HG02870 (cell line): Measurements from ENCODE around the gene PTPRN2.
"Not testable (repeated sequence)": the region's sequence is repeated elsewhere in the genome, so short reads cannot be mapped to it uniquely, and the experiment has no call there.

Experiments used
- ATAC-seq: cut with Tn5 transposase; IDR thresholded peaks from one replicate; pipeline ENCODE4 v1.9.1; 2021; ENCODE audit warnings: mild to moderate bottlenecking, moderate library complexity; ENCODE audit not compliant: unreplicated experiment

The PTPRN2 gene

GRCh38 chr7:157739031-157739430, 848.6 kb downstream of the PTPRN2 start:
- ATAC-seq = no peak

GRCh38 chr7:157738066-157738460, 849.6 kb downstream of the PTPRN2 start:
- ATAC-seq = no peak

DNA sequence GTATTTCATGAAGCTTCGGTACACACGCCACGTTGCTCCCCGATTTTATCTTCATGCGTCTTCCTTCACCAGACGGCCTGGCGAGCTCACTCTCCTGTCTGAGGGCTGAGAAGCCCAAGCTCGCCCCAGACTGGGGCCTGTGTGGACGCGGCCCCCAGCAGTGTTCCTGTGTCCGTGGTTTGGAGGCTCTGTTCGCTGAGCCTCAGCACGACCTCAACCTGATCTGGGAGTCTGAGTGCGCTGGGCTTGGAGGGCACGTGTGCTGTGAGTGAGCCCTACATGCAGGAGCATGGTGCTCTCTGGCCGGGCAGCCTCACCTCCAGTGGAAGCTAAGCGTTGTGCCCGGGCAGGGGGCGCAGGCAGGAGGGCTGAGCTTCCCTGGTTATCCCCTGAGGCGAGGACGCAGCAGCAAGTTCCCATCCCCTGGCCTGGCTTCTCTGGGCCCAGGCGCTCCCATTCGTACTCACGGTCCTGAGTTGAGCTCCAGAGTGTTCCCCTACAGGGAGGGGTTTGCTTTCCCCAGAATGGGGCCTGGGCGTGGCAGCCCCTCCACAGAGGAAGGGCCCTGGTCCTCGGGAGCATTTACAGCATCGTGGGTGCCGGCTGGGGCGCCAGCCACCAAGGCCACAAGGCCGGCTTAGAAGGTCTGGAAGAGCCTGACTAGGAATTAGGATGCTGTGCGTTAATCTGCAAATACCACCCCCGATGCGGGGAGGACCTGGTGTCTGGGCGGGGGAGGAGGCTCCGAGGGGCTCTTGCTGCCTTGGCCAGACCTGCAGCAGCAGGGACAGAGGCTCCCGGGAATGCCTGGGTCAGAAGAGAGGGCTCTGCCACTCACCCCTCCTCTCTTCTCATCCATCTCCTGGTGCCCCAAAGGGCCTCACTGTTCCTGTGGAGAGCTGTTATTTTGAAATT, 850.2 kb downstream of the PTPRN2 start:
- no peak for ATAC-seq

- no peak for ATAC-seq
These were observed 851.3 kb downstream of the PTPRN2 start for GRCh38 chr7:157736341-157736740.

- no peak for ATAC-seq
These were observed 851.8 kb downstream of the PTPRN2 start for GRCh38 chr7:157735826-157736225.

GRCh38 chr7:157734676-157735640, 852.7 kb downstream of the PTPRN2 start:
- ATAC-seq = no peak

DNA sequence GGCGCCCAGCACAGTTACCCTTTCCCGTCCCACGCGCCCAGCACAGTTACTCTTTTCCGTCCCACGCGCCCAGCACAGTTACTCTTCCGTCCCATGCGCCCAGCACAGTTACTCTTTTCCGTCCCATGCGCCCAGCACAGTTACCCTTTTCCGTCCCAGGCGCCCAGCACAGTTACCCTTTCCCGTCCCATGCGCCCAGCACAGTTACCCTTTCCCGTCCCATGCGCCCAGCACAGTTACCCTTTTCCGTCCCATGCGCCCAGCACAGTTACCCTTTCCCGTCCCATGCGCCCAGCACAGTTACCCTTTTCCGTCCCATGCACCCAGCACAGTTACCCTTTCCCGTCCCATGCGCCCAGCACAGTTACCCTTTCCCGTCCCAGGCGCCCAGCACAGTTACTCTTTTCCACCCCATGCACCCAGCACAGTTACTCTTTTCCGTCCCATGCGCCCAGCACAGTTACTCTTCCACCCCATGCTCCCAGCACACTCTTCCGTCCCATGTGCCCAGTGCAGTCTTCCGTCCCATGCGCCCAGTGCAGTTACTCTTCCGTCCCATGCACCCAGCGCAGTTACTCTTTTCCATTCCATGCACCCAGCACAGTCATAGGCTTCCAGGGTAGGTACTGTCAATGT, 853.7 kb downstream of the PTPRN2 start:
- ATAC-seq = not testable (repeated sequence)

DNA sequence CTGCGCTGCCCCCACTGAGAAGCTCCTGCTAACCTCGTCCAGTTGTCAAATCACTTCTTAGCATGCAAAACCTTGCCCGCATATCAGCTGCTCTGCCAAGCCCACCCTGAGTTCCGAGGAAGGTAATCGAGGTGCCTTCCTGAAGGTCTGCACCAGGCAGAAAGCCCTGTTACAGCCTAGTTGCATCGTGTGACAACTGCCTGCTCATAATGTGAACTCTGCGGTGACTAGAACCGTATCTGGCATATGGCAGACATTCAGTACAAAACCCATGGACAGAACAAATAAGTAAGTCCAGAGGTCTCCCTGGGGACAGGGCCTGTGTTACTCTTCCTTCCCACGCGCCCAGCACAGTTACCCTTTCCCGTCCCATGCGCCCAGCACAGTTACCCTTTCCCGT, 856.5 kb downstream of the PTPRN2 start:
- ATAC-seq = no peak

DNA sequence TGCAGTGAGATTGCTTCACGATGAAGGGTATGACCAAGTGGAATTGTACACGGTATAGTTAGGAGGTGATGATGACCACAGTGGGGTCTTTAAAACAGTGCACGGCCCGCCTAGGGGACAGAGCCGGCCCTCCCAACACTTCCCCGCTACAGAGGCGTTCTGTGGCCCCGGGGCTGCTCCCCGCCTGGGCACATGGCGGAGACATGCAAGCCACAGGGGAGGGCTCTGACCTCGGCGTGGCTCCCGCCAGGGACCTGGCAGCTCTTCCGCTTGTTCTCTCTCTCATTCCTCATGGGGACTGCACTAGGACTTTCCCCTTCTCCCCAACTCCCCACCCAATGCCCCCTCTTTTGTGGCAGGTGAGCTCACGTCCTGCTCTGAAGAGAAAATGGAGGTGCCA, 857.0 kb downstream of the PTPRN2 start:
- no peak for ATAC-seq

DNA sequence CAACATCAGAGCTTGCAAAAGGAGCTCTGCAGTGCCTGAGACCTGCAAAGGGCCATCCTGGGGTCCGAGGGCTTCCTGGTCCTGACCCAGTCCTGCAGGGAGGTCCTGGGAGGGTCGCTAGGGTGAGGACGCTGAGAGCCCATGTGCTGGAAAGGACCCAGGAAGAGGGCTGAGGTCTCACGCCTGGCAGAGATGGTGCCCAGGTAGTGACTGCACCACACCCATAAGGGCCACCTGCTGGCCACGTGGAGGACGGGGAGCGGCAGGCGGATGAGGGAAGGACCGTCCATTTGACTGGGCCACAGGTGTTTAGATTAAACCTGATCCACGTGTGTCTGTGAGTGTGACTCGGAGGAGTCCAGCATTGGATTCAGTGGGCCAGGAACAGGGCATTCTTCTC, 858.1 kb downstream of the PTPRN2 start:
- ATAC-seq = no peak

DNA sequence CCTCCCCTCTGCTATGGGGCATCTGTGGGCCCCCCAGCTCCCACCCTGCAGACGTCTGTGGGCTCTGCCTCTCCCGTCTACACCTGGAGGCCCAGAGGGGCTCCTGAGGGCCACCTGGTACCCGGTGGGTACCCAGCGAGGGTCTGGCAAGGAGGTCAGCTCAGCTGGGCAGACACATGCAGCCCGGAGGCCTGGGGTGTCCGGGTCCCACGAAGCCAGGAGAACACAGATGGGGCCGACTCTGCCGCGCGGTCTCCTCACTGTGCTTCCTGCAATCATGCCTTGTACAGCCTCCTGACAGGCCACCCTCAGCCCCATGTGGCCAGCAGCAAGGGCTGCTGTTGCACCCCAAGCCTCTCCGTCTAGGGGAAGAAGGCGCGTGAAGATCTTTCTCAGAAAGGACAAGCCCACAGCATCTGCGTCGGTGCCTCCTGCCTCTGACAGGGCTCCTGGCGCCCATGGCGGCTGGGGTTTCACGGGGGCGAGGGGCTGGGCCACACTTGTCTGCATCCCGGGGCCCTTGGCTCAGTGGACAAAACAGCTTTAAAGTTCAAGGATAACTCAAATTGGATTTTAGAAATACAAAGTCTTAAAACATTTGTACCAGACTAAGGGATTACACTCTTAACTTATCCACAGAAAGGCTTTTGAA, 859.5 kb downstream of the PTPRN2 start:
- ATAC-seq = no peak

DNA sequence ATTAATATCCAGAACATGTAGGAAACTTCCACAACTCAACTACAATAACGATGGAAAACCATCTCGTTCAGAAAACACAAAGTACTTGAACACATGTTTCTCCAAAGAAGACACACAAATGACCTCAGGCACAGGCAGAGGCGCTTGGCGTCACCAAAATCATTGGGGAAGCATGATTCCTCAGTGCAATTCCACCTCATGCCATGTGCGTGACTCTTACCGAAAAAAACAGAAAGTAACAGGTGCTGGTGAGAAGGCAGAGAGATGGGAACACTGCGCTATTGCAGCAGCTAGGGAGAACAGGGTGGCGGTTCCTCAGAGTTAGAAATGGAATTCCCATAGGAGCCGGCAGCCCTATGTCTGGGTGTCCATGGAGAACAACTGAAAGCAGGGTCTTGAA, 860.9 kb downstream of the PTPRN2 start:
- ATAC-seq = no peak

DNA sequence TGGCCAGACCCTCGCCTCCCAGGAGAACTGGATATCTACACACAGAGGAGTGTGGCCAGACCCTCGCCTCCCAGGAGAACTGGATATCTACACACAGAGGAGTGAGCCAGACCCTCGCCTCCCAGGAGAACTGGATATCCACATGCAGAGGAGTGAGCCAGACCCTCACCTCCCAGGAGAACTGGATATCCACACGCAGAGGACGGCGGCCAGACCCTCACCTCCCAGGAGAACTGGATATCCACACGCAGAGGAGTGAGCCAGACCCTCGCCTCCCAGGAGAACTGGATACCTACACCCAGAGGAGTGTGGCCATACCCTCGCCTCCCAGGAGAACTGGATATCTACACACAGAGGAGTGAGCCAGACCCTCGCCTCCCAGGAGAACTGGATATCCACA, 862.3 kb downstream of the PTPRN2 start:
- ATAC-seq = not testable (repeated sequence)

- no peak for ATAC-seq
These were observed 864.4 kb downstream of the PTPRN2 start for GRCh38 chr7:157723205-157723604.

GRCh38 chr7:157722137-157723060, 865.2 kb downstream of the PTPRN2 start:
- no peak for ATAC-seq

GRCh38 chr7:157721468-157722136, 866.0 kb downstream of the PTPRN2 start:
- no peak for ATAC-seq

GRCh38 chr7:157719705-157720655, 867.6 kb downstream of the PTPRN2 start:
- ATAC-seq = no peak
